Effector memory CD8-positive, alpha-beta T cell (primary cell): ENCODE measurements around the gene PCDHGB6.
"Not testable (repeated sequence)": the region's sequence is repeated elsewhere in the genome, so short reads cannot be mapped to it uniquely, and the experiment has no call there.

Source experiments
- ATAC-seq: fragments of 150-1000 bp; cut with Tn5 transposase; replicated peaks from 2 replicates; pipeline ENCODE4 v1.10.0; 2021; ENCODE audit warnings: mild to moderate bottlenecking, moderate library complexity
- DNase-seq, 3 experiments: peaks; one replicate each; pipeline ENCODE4 v3.0.0; 2021
- H3K27ac Mint-ChIP-seq, 2 donors: one replicate each; pipeline ENCODE4 v1.8.0; 2022; ENCODE audit warnings: mild to moderate bottlenecking in 2 of 2, mixed read lengths in 2 of 2, moderate library complexity in 2 of 2
- H3K27me3 Mint-ChIP-seq, 2 donors: one replicate each; pipeline ENCODE4 v1.8.0; 2022; ENCODE audit warnings: mixed read lengths in 2 of 2
- H3K36me3 Mint-ChIP-seq: one replicate; pipeline ENCODE4 v1.8.0; 2022; ENCODE audit warnings: mild to moderate bottlenecking, moderate library complexity, mixed read lengths; ENCODE audit not compliant: insufficient read depth
- H3K4me1 Mint-ChIP-seq, 2 donors: one replicate each; pipeline ENCODE4 v1.8.0; 2022; ENCODE audit warnings: low read depth in 2 of 2, mixed read lengths in 2 of 2
- H3K4me3 Mint-ChIP-seq, 2 donors: one replicate each; pipeline ENCODE4 v1.8.0; 2022; ENCODE audit warnings: mild to moderate bottlenecking in 2 of 2, mixed read lengths in 2 of 2, moderate library complexity in 2 of 2
- H3K9me3 Mint-ChIP-seq, 2 donors: one replicate each; pipeline ENCODE4 v1.8.0; 2022; ENCODE audit warnings: mixed read lengths in 2 of 2
- total RNA-seq, 9 experiments: gene quantifications; one replicate each; lab custom pipeline; 2026; lab: John Stamatoyannopoulos, UW

The PCDHGB6 gene
- 0.24 to 1.4 (median 0.52) reads per million in 9 experiments for total RNA-seq

DNA sequence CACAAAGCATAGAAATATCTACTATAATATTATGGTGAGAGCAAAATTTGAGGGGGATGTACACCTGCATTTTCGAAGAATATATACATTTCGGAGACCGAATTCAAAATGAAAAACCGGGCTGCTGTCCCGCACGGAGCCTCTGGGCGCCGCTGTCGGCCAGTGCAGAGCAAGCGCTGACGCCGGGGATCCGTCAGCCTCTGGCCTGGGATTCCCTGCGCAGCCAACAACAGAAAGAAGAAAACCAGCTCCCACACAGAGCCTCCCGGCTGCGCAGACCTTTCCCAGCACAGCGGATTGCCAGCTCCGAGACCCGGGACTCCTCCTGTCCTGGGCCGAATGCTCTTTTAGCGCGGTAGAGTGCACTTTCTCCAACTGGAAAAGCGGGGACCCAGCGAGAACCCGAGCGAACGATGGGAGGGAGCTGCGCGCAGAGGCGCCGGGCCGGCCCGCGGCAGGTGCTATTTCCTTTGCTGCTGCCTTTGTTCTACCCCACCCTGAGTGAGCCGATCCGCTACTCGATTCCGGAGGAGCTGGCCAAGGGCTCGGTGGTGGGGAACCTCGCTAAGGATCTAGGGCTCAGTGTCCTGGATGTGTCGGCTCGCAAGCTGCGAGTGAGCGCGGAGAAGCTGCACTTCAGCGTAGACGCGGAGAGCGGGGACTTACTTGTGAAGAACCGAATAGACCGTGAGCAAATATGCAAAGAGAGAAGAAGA lies at the start of gene PCDHGB6:
Gene PCDHGB6 (plus strand): TSS at position 232 of the 716 bp plus-strand sequence. CDS start 182 bp downstream, at position 414.
- H3K4me1 Mint-ChIP-seq, H3K36me3 Mint-ChIP-seq, DNase-seq, H3K9me3 Mint-ChIP-seq, ATAC-seq, H3K27ac Mint-ChIP-seq: not testable (repeated sequence)
- Mint-ChIP-seq H3K27me3 (peaks cover 55 to 73% of the 10 kb centered on the region in 2 donors), H3K4me3 (peak within 1 kb of the TSS; percentile 23 to 48)

DNA sequence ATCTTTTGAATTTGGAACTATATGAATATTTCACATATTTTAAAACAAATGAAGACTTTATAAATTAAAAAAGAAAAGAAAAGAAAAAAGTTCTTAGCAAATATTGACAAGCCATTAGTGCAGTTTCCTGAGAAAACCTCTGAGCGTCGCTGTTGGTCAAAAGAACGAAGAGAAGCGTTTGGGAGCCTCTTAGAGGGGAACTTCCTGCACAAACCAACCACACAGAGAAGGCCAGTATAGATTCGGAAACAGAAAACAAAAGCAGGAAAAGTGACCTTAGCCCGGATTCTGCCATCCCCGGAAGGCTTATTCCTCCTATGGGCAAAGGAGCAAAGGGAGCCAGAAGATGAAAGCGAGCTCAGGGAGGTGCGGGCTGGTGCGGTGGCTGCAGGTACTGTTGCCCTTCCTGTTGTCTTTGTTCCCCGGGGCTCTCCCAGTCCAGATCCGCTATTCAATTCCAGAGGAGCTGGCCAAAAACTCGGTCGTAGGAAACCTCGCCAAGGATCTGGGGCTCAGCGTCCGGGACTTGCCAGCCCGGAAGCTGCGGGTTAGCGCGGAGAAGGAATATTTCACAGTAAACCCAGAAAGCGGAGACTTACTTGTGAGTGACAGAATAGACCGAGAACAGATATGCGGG lies 47.9 kb upstream of the PCDHGB6 start, which contains the start of gene PCDHGB2:
Gene PCDHGB2 (plus strand): TSS at position 205 of the 637 bp plus-strand sequence. CDS start 142 bp downstream, at position 347.
- H3K27ac Mint-ChIP-seq: peak within 1 kb of the TSS; percentile 44 to 47
- peaks cover 0 to 15% of the 10 kb centered on the region in 2 donors for H3K9me3 Mint-ChIP-seq

DNA sequence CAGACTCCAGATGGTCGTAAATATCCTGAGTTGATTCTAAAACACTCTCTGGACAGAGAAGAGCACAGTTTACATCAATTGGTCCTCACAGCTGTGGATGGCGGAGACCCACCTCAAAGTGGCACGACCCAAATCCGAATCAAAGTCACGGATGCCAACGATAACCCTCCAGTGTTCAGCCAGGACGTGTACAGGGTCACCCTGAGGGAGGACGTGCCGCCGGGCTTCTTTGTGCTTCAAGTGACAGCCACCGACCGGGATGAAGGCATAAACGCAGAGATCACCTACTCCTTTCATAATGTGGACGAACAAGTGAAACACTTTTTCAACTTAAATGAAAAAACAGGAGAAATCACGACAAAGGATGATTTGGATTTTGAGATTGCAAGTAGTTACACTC lies 47.1 kb upstream of the PCDHGB6 start:
- peaks cover 2 to 9% of the 10 kb centered on the region in 2 donors for H3K4me1 Mint-ChIP-seq
- peaks cover 60 to 95% of the 10 kb centered on the region in 2 donors for H3K27me3 Mint-ChIP-seq
- ATAC-seq (no peak), DNase-seq (no peak)
- peaks cover 0 to 15% of the 10 kb centered on the region in 2 donors for H3K9me3 Mint-ChIP-seq
- H3K27ac Mint-ChIP-seq: no peak overlapping the region
- H3K4me3 Mint-ChIP-seq: peak overlapping the region in 1 of 2 donors; percentile 80
- peaks cover 16% of the 10 kb centered on the region for H3K36me3 Mint-ChIP-seq

More for the DNA sequence above, 47.9 kb upstream of the PCDHGB6 start, which contains the start of gene PCDHGB2:
- Mint-ChIP-seq H3K36me3 (peaks cover 13% of the 10 kb centered on the region), H3K4me1 (peaks cover 2 to 9% of the 10 kb centered on the region in 2 donors), H3K27me3 (peaks cover 59 to 95% of the 10 kb centered on the region in 2 donors), H3K4me3 (peak within 1 kb of the TSS; percentile 65 to 80)
- ATAC-seq: peak; percentile 54
- DNase-seq: peak in 1 of 3 experiments; percentile 20

DNA sequence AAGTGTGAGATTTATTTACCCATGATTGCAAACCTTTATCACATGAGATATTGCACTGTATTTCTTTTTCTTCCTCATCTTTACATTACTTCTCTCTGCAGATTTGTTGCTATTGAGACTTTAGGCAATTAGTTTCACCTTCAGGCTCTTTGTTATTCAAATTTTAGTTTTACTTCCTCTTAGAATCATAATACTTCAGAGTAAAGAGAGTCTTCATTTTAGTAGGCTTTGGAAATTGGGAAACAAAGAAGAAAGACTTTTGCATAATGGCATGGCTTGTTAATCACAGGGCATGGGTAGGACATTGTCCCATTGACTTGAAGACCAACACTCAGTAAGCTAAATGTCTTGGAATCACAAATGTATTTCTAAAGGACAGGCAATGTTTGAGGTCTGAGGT lies 45.1 kb upstream of the PCDHGB6 start:
- ATAC-seq (no peak), DNase-seq (no peak)
- Mint-ChIP-seq H3K27me3 (peaks cover 52 to 90% of the 10 kb centered on the region in 2 donors), H3K4me3 (no peak overlapping the region), H3K27ac (no peak overlapping the region), H3K36me3 (peaks cover 19% of the 10 kb centered on the region), H3K9me3 (peaks cover 0 to 15% of the 10 kb centered on the region in 2 donors), H3K4me1 (peaks cover 2 to 9% of the 10 kb centered on the region in 2 donors)

DNA sequence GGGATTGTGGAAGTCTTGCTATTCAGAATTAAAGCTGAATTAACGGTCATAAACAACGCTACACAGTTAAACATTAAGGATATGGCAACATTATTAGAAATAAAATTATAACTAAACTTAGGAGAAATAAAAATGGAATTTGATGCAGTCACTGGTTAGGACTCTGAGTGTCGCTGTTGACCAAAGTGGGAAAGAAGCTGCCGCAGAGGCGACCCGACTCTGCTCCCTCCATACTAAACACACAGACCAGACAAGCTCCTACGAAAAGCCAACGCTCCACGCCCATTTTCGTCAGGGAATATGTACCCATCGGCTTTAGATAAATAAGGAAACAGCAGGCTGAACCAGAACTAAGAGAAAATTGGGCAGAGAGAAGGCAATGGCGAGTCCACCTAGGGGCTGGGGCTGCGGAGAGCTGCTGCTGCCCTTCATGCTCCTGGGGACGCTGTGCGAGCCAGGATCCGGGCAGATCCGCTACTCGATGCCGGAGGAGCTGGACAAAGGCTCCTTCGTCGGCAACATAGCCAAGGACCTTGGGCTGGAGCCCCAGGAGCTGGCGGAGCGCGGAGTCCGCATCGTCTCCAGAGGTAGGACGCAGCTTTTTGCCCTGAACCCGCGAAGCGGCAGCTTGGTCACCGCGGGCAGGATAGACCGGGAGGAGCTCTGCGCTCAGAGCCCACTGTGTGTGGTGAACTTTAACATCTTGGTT lies 43.7 kb upstream of the PCDHGB6 start, which contains the start of gene PCDHGA5:
Gene PCDHGA5 (plus strand): TSS at position 211 of the 709 bp plus-strand sequence. CDS start 169 bp downstream, at position 380.
- no peak within 1 kb of the TSS for H3K27ac Mint-ChIP-seq
- peaks cover 51 to 89% of the 10 kb centered on the region in 2 donors for H3K27me3 Mint-ChIP-seq
- peaks cover 0 to 15% of the 10 kb centered on the region in 2 donors for H3K9me3 Mint-ChIP-seq
- H3K4me3 Mint-ChIP-seq: no peak within 1 kb of the TSS
- H3K36me3 Mint-ChIP-seq: peaks cover 19% of the 10 kb centered on the region
- H3K4me1 Mint-ChIP-seq: peaks cover 2 to 9% of the 10 kb centered on the region in 2 donors
- no peak for ATAC-seq
- DNase-seq: no peak

DNA sequence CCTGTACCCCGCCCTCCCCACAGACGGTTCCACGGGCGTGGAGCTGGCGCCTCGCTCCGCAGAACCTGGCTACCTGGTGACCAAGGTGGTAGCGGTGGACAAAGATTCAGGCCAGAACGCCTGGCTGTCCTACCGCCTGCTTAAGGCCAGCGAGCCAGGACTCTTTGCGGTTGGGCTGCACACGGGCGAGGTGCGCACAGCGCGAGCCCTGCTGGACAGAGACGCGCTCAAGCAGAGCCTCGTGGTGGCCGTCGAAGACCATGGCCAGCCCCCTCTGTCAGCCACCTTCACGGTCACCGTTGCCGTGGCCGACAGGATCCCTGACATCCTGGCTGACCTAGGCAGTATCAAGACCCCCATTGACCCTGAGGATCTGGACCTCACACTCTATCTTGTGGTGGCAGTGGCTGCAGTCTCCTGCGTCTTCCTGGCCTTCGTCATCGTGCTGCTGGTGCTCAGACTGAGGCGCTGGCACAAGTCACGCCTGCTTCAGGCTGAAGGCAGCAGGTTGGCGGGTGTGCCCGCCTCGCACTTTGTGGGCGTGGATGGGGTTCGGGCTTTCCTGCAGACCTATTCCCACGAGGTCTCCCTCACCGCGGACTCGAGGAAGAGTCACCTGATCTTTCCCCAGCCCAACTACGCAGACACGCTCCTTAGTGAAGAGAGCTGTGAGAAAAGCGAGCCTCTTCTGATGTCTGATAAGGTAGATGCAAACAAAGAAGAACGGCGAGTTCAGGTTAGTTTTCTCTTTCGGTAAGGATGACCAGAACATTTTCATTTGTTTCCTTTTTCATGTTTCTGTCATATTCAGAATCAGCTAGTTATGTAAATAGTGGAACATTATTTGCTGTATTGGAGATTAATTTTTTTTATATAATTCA lies 41.6 kb upstream of the PCDHGB6 start:
- Mint-ChIP-seq H3K4me1 (peaks cover 3 to 10% of the 10 kb centered on the region in 2 donors), H3K27me3 (peaks cover 52 to 85% of the 10 kb centered on the region in 2 donors), H3K4me3 (no peak overlapping the region), H3K9me3 (peaks cover 0 to 8% of the 10 kb centered on the region in 2 donors), H3K36me3 (peaks cover 17% of the 10 kb centered on the region), H3K27ac (no peak overlapping the region)
- no peak for DNase-seq
- ATAC-seq: no peak

DNA sequence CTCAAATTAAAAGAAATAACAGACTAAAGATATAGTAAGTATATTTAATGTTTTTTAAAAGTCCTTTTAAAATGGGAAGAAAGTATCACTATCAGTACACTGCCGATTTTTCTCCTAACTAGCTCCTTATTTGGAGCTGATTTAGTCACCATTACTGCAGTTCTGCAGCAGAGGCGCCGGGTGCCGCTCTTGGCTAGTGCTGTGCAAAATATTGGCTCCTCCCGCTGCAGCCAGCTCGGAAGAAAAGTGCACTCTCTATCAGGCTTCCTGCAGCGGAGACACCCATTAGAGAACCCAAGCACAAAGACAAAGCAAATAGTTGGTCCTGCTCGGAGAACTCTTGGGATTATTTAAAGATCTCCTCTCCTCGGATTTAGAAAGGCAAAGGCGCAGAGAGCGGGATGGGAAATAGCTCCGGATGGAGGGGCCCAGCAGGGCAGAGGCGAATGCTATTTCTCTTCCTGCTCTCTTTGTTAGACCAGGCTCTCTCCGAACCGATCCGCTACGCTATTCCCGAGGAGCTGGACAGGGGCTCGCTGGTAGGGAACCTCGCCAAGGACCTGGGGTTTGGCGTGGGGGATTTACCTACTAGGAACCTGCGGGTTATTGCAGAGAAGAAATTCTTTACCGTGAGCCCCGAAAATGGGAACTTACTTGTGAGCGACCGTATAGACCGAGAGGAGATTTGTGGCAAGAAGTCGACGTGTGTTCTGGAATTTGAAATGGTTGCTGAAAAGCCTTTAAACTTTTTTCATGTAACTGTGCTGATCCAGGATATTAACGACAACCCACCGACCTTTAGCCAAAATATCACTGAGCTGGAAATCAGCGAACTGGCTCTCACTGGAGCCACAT lies 37.6 kb upstream of the PCDHGB6 start, which contains the start of gene PCDHGB3:
Gene PCDHGB3 (plus strand): TSS at position 249 of the 855 bp plus-strand sequence. CDS start 153 bp downstream, at position 402.
- Mint-ChIP-seq H3K27me3 (peaks cover 35 to 63% of the 10 kb centered on the region in 2 donors), H3K36me3 (peaks cover 3% of the 10 kb centered on the region), H3K9me3 (no peaks in the 10 kb centered on the region), H3K27ac (peak within 1 kb of the TSS in 1 of 2 donors; percentile 77), H3K4me1 (peaks cover 5% of the 10 kb centered on the region in 2 donors), H3K4me3 (peak within 1 kb of the TSS; percentile 75 to 86)
- ATAC-seq (peak; percentile 74), DNase-seq (no peak)

DNA sequence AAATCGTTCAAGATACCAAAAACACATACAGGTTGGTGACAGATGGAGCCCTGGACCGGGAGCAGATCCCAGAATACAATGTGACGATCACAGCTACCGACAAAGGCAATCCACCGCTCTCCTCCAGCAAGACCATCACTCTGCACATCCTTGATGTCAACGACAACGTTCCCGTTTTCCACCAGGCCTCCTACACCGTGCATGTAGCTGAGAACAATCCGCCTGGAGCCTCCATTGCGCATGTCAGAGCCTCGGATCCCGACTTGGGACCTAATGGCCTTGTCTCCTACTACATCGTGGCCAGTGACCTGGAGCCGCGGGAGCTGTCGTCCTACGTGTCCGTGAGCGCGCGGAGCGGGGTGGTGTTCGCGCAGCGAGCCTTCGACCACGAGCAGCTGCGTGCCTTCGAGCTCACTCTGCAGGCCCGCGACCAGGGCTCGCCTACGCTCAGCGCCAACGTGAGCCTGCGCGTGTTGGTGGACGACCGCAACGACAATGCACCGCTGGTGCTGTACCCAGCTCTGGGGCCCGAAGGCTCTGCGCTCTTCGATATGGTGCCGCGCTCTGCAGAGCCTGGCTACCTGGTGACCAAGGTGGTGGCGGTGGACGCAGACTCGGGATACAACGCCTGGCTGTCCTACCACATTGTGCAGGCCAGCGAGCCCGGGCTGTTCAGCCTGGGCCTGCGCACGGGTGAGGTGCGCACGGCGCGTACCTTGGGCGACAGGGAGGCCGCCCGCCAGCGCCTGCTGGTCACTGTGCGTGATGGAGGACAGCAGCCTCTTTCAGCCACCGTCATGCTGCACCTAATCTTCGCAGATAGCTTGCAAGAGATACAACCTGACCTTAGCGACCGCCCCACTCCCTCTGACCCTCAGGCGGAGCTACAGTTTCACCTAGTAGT lies 36.0 kb upstream of the PCDHGB6 start:
- H3K36me3 Mint-ChIP-seq: peaks cover 3% of the 10 kb centered on the region
- no peak for ATAC-seq

DNA sequence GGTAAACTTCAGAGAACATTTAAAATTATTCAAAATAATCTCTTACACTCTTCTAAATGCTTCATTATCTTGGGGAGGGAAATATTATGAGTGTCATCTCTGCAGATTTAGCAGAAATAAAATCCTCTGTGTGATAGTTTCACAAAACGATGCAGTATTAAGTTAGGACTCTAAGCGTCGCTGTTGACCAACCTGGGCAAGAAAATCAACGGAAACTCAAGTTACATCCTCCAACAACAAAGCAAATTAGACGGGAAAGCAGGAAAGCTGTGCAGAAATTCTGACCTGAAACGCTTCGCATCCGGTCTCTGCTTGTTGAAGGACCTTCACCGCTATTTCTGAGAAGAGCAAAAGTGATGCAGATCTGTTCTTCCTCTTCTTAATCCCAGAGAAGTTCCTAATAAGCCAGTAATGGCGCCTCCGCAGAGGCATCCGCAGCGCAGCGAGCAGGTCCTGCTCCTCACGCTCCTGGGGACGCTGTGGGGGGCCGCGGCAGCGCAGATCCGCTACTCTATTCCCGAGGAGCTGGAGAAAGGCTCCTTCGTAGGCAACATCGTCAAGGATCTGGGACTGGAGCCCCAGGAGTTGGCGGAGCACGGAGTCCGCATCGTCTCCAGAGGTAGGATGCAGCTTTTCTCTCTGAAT lies 34.0 kb upstream of the PCDHGB6 start, which contains the start of gene PCDHGA6:
Gene PCDHGA6 (plus strand): TSS at position 219 of the 645 bp plus-strand sequence. CDS start 193 bp downstream, at position 412.
- ATAC-seq (no peak), DNase-seq (no peak)
- no peaks in the 10 kb centered on the region for H3K36me3 Mint-ChIP-seq
- H3K27ac Mint-ChIP-seq: no peak within 1 kb of the TSS
- H3K9me3 Mint-ChIP-seq: peaks cover 0 to 4% of the 10 kb centered on the region in 2 donors
- peaks cover 5% of the 10 kb centered on the region in 2 donors for H3K4me1 Mint-ChIP-seq
- peaks cover 30 to 53% of the 10 kb centered on the region in 2 donors for H3K27me3 Mint-ChIP-seq
- no peak within 1 kb of the TSS for H3K4me3 Mint-ChIP-seq

More for the DNA sequence above, 36.0 kb upstream of the PCDHGB6 start:
- Mint-ChIP-seq H3K27me3 (peaks cover 32 to 59% of the 10 kb centered on the region in 2 donors), H3K4me3 (no peak overlapping the region), H3K4me1 (peaks cover 5% of the 10 kb centered on the region in 2 donors), H3K27ac (no peak overlapping the region), H3K9me3 (peaks cover 0 to 4% of the 10 kb centered on the region in 2 donors)
- DNase-seq: no peak

DNA sequence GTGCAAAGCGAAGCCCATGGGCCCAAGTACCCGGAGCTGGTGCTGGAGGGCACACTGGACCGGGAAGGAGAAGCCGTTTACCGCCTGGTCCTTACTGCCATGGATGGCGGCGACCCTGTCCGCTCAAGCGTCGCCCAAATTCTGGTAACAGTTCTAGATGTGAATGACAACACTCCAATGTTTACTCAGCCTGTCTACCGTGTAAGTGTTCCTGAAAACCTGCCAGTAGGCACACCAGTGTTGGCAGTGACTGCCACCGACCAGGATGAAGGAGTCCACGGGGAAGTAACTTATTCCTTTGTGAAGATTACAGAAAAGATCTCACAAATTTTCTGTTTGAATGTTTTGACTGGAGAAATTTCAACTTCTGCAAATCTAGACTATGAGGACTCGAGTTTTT lies 33.2 kb upstream of the PCDHGB6 start:
- Mint-ChIP-seq H3K9me3 (peaks cover 0 to 4% of the 10 kb centered on the region in 2 donors), H3K4me3 (no peak overlapping the region), H3K27ac (no peak overlapping the region), H3K36me3 (no peaks in the 10 kb centered on the region), H3K27me3 (peaks cover 26 to 52% of the 10 kb centered on the region in 2 donors), H3K4me1 (peaks cover 5% of the 10 kb centered on the region in 2 donors)
- DNase-seq (no peak), ATAC-seq (no peak)
